Choroid plexus epithelial cell (primary cell): ENCODE results near the gene FHOD3.

Source experiments
- DNase-seq: peaks from one replicate; pipeline ENCODE4 v3.0.0-alpha.2; 2010; ENCODE audit warnings: low read depth
- H3K4me3 ChIP-seq: 2 replicates; pipeline ENCODE4 v1.5.1; 2011; ENCODE audit warnings: low read depth, mild to moderate bottlenecking, control low read depth, low read length, moderate library complexity
- TF ChIP-seq, protein P1 (sequence below): conservative IDR thresholded peaks from 2 replicates; pipeline ENCODE4 v1.5.1; 2011; ENCODE audit warnings: low read depth, mild to moderate bottlenecking, control low read depth, inconsistent platforms, low read length, moderate library complexity

Gene FHOD3

DNA sequence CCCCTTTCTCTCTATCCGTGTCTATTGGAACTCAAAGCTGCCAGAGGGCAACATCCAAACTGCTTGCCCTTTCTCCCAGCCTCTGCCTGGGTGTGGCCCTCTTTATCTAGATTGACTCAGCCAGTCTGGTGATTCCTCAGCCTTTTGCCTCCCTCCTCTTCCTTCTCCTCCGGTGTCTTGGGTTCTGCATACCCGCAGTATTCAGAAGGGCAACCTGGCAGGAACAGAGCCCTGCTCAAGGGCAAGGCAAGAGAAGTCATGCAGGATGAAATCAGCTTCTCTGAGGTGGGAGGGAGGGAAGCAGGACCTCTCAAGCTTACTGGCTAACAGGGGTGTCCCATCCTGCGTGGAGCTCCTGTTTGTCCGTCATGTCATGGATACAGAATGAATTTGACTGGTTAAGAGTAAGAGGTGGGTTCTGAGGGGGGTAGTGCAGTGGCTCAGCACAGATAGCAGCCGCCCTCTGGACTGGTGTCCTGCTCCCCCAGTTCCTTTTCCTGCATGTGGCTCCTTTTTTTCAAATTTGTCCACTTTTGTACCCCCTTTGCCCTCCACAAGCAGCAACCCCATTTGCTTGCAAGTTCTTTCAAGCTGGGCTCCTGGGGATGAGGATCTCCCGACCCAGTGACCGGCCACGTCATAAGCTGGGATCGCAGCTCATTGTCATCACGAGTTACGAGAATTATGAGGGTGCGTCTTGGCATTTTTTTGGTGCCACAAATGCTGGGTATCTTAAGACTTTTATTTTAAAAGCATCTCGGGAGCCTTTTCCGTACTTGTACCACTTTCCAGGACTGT, 154.1 kb downstream of the FHOD3 start:
- no peak overlapping the region for H3K4me3 ChIP-seq
- TF ChIP-seq, protein P1, sequence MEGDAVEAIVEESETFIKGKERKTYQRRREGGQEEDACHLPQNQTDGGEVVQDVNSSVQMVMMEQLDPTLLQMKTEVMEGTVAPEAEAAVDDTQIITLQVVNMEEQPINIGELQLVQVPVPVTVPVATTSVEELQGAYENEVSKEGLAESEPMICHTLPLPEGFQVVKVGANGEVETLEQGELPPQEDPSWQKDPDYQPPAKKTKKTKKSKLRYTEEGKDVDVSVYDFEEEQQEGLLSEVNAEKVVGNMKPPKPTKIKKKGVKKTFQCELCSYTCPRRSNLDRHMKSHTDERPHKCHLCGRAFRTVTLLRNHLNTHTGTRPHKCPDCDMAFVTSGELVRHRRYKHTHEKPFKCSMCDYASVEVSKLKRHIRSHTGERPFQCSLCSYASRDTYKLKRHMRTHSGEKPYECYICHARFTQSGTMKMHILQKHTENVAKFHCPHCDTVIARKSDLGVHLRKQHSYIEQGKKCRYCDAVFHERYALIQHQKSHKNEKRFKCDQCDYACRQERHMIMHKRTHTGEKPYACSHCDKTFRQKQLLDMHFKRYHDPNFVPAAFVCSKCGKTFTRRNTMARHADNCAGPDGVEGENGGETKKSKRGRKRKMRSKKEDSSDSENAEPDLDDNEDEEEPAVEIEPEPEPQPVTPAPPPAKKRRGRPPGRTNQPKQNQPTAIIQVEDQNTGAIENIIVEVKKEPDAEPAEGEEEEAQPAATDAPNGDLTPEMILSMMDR, result no peak
- DNase-seq, result no peak

DNA sequence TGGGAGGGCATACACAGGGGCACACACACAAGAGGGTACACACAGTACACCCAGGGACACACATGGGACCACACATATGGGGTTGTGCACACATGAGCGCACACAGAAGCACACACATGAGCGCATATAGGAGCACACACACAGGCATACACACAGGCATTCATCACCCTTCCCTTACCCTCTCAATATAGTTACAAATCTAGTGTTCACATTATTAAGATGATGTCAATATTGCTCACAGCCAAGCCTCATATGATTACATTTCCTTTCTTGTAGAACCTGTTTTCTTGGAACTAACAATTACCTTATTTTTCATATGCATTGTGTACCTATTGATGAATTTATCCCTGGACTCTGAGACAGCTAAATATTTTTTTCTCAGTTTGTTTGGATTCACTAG, 156.7 kb downstream of the FHOD3 start:
- no peak overlapping the region for H3K4me3 ChIP-seq
- TF ChIP-seq, protein P1, result no peak
- no peak for DNase-seq

DNA sequence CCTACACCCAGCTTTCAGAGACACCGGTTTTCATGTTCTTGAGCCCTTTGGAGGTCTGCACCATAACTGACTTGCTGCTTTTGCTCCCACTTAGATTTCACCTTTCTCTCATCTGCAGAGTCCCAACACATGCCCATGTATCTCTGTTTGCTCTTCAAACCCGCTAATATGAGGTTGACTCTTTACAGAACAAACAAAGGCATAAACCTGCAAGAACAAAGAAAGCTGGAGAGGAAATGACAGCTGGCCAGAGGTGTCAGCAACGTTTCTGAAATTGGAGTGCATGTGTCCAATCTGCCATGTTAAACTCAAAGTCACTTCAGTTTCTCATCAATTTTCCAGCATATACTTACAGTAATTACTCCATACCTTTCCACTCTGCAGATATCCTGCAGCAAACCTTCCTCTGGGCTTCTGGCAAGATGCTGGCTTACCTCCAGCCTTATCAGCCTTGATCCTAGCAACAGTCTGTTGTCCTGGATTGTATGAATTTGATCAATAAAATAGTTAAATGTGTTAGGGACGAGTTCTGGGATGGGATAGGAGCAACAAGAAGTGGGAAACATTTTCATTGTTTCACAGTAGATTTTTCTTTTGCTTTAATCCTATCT, 157.4 kb downstream of the FHOD3 start:
- no peak for DNase-seq
- H3K4me3 ChIP-seq, result no peak overlapping the region
- TF ChIP-seq, protein P1, result no peak

DNA sequence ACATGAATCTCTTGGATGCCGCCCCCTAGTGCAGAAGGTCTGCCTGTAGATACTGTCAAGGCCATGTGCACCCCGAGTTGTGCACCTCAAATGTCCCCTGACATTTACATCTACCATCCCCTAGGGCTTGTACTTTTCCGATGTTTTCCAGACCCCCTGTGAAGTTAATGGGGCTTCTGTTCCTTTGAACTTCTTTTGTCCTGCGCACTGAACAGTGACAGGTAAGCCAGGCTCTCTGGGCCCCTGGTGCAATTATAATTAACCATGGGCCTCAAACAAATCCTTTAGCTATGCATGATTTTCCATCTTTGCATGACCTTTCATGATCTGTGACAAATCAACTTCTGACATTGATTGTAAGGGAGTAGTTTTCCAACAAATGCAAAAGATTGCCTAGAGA, 158.4 kb downstream of the FHOD3 start:
- H3K4me3 ChIP-seq, result no peak overlapping the region
- no peak for DNase-seq
- TF ChIP-seq, protein P1, result no peak

DNA sequence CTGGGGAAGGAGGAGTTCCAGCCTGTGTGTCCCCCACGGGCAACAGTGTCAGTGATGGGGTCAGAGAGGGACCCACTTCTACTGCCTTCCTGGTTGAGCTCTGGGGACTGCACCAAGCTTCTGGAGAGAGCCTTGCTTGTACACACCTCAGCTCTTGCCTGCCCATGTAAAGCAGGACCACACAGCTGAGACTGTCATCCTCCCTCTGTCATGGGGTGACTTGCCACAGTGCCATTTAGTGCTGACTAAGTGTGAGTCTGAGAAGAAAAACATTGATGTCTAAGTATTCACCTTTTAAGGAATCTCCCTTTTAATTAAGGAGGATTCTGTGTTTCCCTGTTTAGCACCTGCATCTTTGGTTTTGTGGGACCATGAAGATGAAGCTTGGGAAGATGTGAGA, 159.1 kb downstream of the FHOD3 start:
- TF ChIP-seq, protein P1, result no peak
- no peak overlapping the region for H3K4me3 ChIP-seq
- DNase-seq, result no peak

DNA sequence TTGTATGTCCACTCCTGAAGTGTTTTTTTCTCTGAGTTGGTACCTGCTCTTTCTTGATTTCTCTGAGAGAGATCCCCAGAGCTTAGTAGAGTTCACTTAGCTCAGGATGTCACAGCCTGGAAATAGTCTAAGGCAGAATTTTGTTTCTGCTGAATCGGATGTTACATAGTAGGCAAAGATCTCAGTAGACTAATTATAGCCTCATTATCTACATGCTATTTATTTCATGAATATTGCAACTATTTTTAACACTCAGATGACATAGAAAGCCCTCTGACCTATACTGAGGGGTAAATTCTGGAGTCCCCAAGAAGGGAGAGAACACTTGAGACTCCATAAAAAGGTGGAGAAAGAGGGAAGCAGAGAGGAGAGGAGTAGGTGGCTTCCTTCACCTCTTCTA, 160.2 kb downstream of the FHOD3 start:
- H3K4me3 ChIP-seq, result no peak overlapping the region
- TF ChIP-seq, protein P1, result no peak
- no peak for DNase-seq

DNA sequence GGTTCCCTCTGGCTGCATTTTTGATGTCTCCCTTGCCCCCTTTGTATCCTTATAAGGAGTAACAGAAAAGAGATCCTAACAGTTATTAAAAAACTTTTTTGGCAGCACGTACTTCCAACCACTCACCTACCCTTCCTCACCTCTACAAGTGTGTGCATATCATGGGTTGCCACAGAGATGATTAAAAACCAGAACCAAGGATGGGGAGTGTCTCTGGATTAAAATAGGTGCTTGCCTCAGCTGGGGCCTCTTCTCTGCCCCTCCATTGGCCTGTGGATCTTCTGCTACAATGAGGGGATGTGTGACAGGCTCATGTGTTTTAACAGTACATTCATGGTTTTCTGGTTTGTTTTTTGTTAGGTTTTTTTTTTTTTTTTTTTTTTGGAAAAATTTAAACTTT, 160.8 kb downstream of the FHOD3 start:
- no peak for DNase-seq
- TF ChIP-seq, protein P1, result no peak
- no peak overlapping the region for H3K4me3 ChIP-seq
